Activated T-helper 9 cell treated with anti-CD3 and anti-CD28 coated beads, Interleukin-2, amount 50 U/mL, for 16 hours (primary cell): ENCODE results near the gene SMC1B.
"Not testable (repeated sequence)": the region's sequence is repeated elsewhere in the genome, so short reads cannot be mapped to it uniquely, and the experiment has no call there.

Experiments
- DNase-seq: peaks from one replicate; pipeline ENCODE4 v3.0.0-alpha.2; 2020; ENCODE audit warnings: low read depth

The SMC1B gene

DNA sequence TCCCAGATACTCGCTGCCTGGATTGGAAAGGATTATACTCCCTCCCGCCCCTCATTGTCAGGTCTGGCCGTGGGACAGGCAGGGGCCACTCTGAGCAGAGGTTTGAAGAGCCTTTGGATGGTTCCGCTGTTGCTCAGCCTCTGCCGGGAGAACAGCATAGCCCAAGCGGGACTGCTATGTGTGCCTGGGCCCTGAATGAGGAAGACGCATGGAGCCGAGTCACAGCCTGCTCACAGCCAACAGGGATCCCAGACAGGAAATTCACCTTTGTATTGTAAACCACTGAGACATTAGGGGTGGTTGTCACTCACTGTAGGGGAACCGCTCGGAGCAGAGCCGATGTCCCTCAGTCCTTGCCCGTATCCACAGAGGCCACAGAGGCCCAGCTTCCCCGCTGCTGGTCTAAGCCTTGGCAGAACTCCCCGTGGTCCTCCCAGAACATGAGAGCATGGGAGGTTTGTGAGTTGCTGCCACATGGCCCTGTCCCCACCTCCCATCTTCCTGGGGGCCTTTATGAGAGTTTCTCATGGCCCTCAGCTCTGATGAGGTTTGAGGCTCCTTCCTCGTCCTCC, 114.4 kb downstream of the SMC1B start:
- DNase-seq: no peak

- no peak for DNase-seq
Observed at GRCh38 chr22:45296628-45297297, 116.6 kb downstream of the SMC1B start.

GRCh38 chr22:45295492-45295891, 117.9 kb downstream of the SMC1B start:
- DNase-seq: no peak

DNA sequence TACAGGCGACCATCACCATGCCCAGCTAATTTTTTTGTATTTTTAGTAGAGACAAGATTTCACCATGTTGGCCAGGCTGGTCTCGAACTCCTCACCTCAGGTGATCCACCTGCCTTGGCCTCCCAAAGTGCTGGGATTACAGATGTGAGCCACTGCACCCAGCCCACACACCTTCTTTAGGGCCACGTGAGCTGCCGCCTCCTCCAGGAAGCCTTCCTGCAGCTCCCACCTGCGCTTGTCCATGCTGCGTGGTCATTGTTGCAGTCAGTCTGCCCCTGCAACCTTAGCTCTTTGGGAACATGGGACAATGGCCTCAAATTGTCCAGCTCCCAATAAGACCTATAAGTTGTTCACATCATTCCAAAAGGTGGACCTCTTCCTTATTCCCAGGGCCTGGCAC, 118.4 kb downstream of the SMC1B start:
- DNase-seq: not testable (repeated sequence)
